Mesenchymal stem cell (in vitro differentiated cells and primary cell): Measurements from ENCODE around the gene AHRR.

Experiments used
- DNase-seq: peaks from one replicate; pipeline ENCODE4 v3.0.0-alpha.2; 2013
- H2AFZ ChIP-seq: one replicate; pipeline ENCODE4 v1.6.1; 2013; ENCODE audit warnings: low read depth, mild to moderate bottlenecking, control low read depth, inconsistent platforms, low read length, moderate library complexity
- H2AK5ac ChIP-seq: 2 replicates; pipeline ENCODE4 v1.6.1; 2013; ENCODE audit warnings: low read length, moderate library complexity, mild to moderate bottlenecking, inconsistent platforms; ENCODE audit not compliant: severe bottlenecking
- H2BK120ac ChIP-seq: one replicate; pipeline ENCODE4 v1.6.1; 2013; ENCODE audit warnings: low read depth, mild to moderate bottlenecking, inconsistent platforms, low read length, moderate library complexity
- H2BK12ac ChIP-seq, 2 experiments: one replicate each; pipeline ENCODE4 v1.6.1; 2013; ENCODE audit warnings: inconsistent platforms in 2 of 2, low read length in 2 of 2, mild to moderate bottlenecking in 2 of 2, moderate library complexity in 2 of 2, control low read depth in 1 of 2
- H2BK15ac ChIP-seq: one replicate; pipeline ENCODE4 v1.6.1; 2013; ENCODE audit warnings: mild to moderate bottlenecking, low read depth, inconsistent platforms; ENCODE audit not compliant: poor library complexity, severe bottlenecking
- H2BK5ac ChIP-seq: 2 replicates; pipeline ENCODE4 v1.6.1; 2013; ENCODE audit warnings: low read depth, mild to moderate bottlenecking, low read length, control low read depth, inconsistent platforms; ENCODE audit not compliant: poor library complexity, severe bottlenecking
- H3K14ac ChIP-seq, 2 experiments: one replicate each; pipeline ENCODE4 v1.6.1; 2013; ENCODE audit warnings: inconsistent platforms in 2 of 2, low read length in 2 of 2, control low read depth in 1 of 2, mild to moderate bottlenecking in 1 of 2, moderate library complexity in 1 of 2
- H3K18ac ChIP-seq, 2 experiments: one replicate each; pipeline ENCODE4 v1.6.1; 2013; ENCODE audit warnings: inconsistent platforms in 2 of 2, low read length in 2 of 2, control low read depth in 1 of 2, low read depth in 1 of 2, mild to moderate bottlenecking in 1 of 2
- H3K23ac ChIP-seq, 2 experiments: one replicate each; pipeline ENCODE4 v1.6.1; 2013; ENCODE audit warnings: inconsistent platforms in 2 of 2, low read length in 2 of 2, mild to moderate bottlenecking in 2 of 2, moderate library complexity in 2 of 2, control low read depth in 1 of 2
- H3K27ac ChIP-seq: 2 replicates; pipeline ENCODE4 v1.5.1; 2013; ENCODE audit warnings: mild to moderate bottlenecking, moderate library complexity, low read length, control low read depth, inconsistent platforms; ENCODE audit not compliant: poor library complexity, severe bottlenecking
- H3K27me3 ChIP-seq, 2 experiments: 2 replicates each; pipeline versions ENCODE4 v1.6.1 to v1.7.0; 2013; ENCODE audit warnings: low read length in 2 of 2, mild to moderate bottlenecking in 2 of 2, moderate library complexity in 2 of 2, control low read depth in 1 of 2, inconsistent platforms in 1 of 2; ENCODE audit not compliant: control insufficient read depth in 1 of 2, insufficient read depth in 1 of 2
- H3K36me3 ChIP-seq, 2 experiments: 2 replicates each; pipeline versions ENCODE4 v1.6.1 to v1.7.0; 2013; ENCODE audit warnings: low read length in 2 of 2, control low read depth in 1 of 2, inconsistent platforms in 1 of 2, low read depth in 1 of 2, mild to moderate bottlenecking in 1 of 2; ENCODE audit not compliant: insufficient read depth in 2 of 2, control insufficient read depth in 1 of 2
- H3K4ac ChIP-seq, 2 experiments: one replicate each; pipeline ENCODE4 v1.6.1; 2013; ENCODE audit warnings: inconsistent platforms in 2 of 2, low read length in 2 of 2, mild to moderate bottlenecking in 2 of 2, moderate library complexity in 2 of 2, control low read depth in 1 of 2, low read depth in 1 of 2
- H3K4me1 ChIP-seq: 2 replicates; pipeline ENCODE4 v1.6.1; 2013; ENCODE audit warnings: low read depth, low read length, control low read depth; ENCODE audit not compliant: control insufficient read depth, insufficient read depth
- H3K4me2 ChIP-seq: 2 replicates; pipeline ENCODE4 v1.6.1; 2013; ENCODE audit warnings: low read length, mild to moderate bottlenecking, inconsistent platforms; ENCODE audit not compliant: poor library complexity, severe bottlenecking
- H3K4me3 ChIP-seq, 2 experiments: 2 replicates each; pipeline versions ENCODE4 v1.5.1 to v1.7.0; 2013; ENCODE audit warnings: low read length in 2 of 2, mild to moderate bottlenecking in 2 of 2, control low read depth in 1 of 2, low read depth in 1 of 2; ENCODE audit not compliant: insufficient read depth in 1 of 2
- H3K79me1 ChIP-seq: replicated peaks from 2 replicates; pipeline ENCODE4 v1.6.1; 2013; ENCODE audit warnings: mild to moderate bottlenecking, control low read depth, low read length, inconsistent platforms; ENCODE audit not compliant: poor library complexity, severe bottlenecking
- H3K9ac ChIP-seq: 2 replicates; pipeline ENCODE4 v1.7.0; 2013; ENCODE audit warnings: mild to moderate bottlenecking, low read length, moderate library complexity
- H3K9me3 ChIP-seq: 2 replicates; pipeline ENCODE4 v1.7.0; 2013; ENCODE audit warnings: mild to moderate bottlenecking, low read length; ENCODE audit not compliant: control insufficient read depth
- H4K8ac ChIP-seq: one replicate; pipeline ENCODE4 v1.6.1; 2013; ENCODE audit warnings: inconsistent platforms, mild to moderate bottlenecking, low read length, moderate library complexity
- H4K91ac ChIP-seq: one replicate; pipeline ENCODE4 v1.6.1; 2013; ENCODE audit warnings: mild to moderate bottlenecking, low read length, inconsistent platforms
- WGBS: methylation state at CpG from one replicate; pipeline ENCODE4 v1.1.7; 2013; ENCODE audit warnings: mixed read lengths; 5-methylcytosine and 5-hydroxymethylcytosine counted together

Gene AHRR

GRCh38 chr5:372556-372995 is 51.1 kb downstream of the AHRR start:
- no peak overlapping the region for H3K23ac ChIP-seq
- no peak overlapping the region for H3K9ac ChIP-seq
- H3K79me1 ChIP-seq = no peaks in the 10 kb centered on the region
- H3K4me2 ChIP-seq = no peak overlapping the region
- DNase-seq = no peak
- H3K27me3 ChIP-seq = no peaks in the 10 kb centered on the region
- peaks cover 40% of the 10 kb centered on the region for H3K4me1 ChIP-seq
- H4K91ac ChIP-seq = peak overlapping the region; percentile 99
- WGBS = 93% methylated on average over 13 of the region's 13 CpGs
- no peak overlapping the region for H2AK5ac ChIP-seq
- H2BK5ac ChIP-seq = no peak overlapping the region
- no peak overlapping the region for H3K4me3 ChIP-seq
- H2BK120ac ChIP-seq = peak overlapping the region; percentile 96
- no peak overlapping the region for H2AFZ ChIP-seq
- H3K36me3 ChIP-seq = peaks cover 3 to 16% of the 10 kb centered on the region in 2 experiments
- peak overlapping the region; percentile 98 to 100 for H3K4ac ChIP-seq
- H2BK15ac ChIP-seq = peak overlapping the region; percentile 96
- H3K27ac ChIP-seq = no peak overlapping the region
- peak overlapping the region; percentile 92 to 98 for H2BK12ac ChIP-seq
- H3K14ac ChIP-seq = peak overlapping the region in 1 of 2 experiments; percentile 20
- H3K18ac ChIP-seq = peak overlapping the region; percentile 97
- no peaks in the 10 kb centered on the region for H3K9me3 ChIP-seq
- H4K8ac ChIP-seq = peak overlapping the region; percentile 99

- H3K23ac ChIP-seq = peak overlapping the region in 1 of 2 experiments; percentile 10
- H3K4ac ChIP-seq = peak overlapping the region; percentile 98 to 100
- peak overlapping the region; percentile 77 for H3K4me2 ChIP-seq
- H3K27ac ChIP-seq = no peak overlapping the region
- no peaks in the 10 kb centered on the region for H3K27me3 ChIP-seq
- peaks cover 40% of the 10 kb centered on the region for H3K4me1 ChIP-seq
- peak overlapping the region; percentile 59 for H3K9ac ChIP-seq
- H3K14ac ChIP-seq = peak overlapping the region in 1 of 2 experiments; percentile 91
- peak overlapping the region; percentile 99 for H4K91ac ChIP-seq
- peak; percentile 63 for DNase-seq
- H2AK5ac ChIP-seq = peak overlapping the region; percentile 21
- peak overlapping the region; percentile 92 to 98 for H2BK12ac ChIP-seq
- no peaks in the 10 kb centered on the region for H3K9me3 ChIP-seq
- H3K36me3 ChIP-seq = peaks cover 0 to 10% of the 10 kb centered on the region in 2 experiments
- no peak overlapping the region for H2AFZ ChIP-seq
- H2BK5ac ChIP-seq = peak overlapping the region; percentile 12
- H3K4me3 ChIP-seq = no peak overlapping the region
- no peaks in the 10 kb centered on the region for H3K79me1 ChIP-seq
- H2BK15ac ChIP-seq = peak overlapping the region; percentile 96
- peak overlapping the region; percentile 96 for H2BK120ac ChIP-seq
- 56% methylated on average over 19 of the region's 27 CpGs for WGBS
- peak overlapping the region; percentile 97 for H3K18ac ChIP-seq
- H4K8ac ChIP-seq = peak overlapping the region; percentile 99
Measured at GRCh38 chr5:372996-373709, 51.6 kb downstream of the AHRR start.

- Histone ChIP-seq H3K18ac (peak overlapping the region; percentile 97), H2AFZ (no peak overlapping the region), H4K8ac (peak overlapping the region; percentile 99), H3K4me2 (peak overlapping the region; percentile 77), H3K4ac (peak overlapping the region; percentile 91 to 100), H2BK15ac (peak overlapping the region; percentile 99), H3K4me3 (peak overlapping the region; percentile 58 to 68), H3K27ac (no peak overlapping the region), H3K9me3 (no peaks in the 10 kb centered on the region), H2BK120ac (peak overlapping the region; percentile 99), H3K27me3 (no peaks in the 10 kb centered on the region), H4K91ac (peak overlapping the region; percentile 100), H2AK5ac (no peak overlapping the region), H2BK12ac (peak overlapping the region; percentile 95), H3K14ac (peak overlapping the region in 1 of 2 experiments; percentile 30), H3K9ac (peak overlapping the region; percentile 86), H3K79me1 (no peaks in the 10 kb centered on the region), H3K4me1 (peaks cover 41% of the 10 kb centered on the region), H2BK5ac (peak overlapping the region; percentile 59), H3K23ac (no peak overlapping the region), H3K36me3 (peaks cover 0 to 9% of the 10 kb centered on the region in 2 experiments)
- 15% methylated on average over 32 of the region's 86 CpGs for WGBS
- DNase-seq = peak; percentile 85
Measured at GRCh38 chr5:373710-374602, 52.4 kb downstream of the AHRR start.
